Right hindlimb (tissue), 1 donor: ENCODE data around the gene RNF128.
"Not testable (repeated sequence)": the region's sequence is repeated elsewhere in the genome, so short reads cannot be mapped to it uniquely, and the experiment has no call there.

Source experiments
- DNase-seq: peaks from one replicate; pipeline ENCODE4 v3.0.0-alpha.2; 2018

The RNF128 gene

GRCh38 chrX:106751407-106751806 lies 24.9 kb downstream of the RNF128 start:
- no peak for DNase-seq

DNA sequence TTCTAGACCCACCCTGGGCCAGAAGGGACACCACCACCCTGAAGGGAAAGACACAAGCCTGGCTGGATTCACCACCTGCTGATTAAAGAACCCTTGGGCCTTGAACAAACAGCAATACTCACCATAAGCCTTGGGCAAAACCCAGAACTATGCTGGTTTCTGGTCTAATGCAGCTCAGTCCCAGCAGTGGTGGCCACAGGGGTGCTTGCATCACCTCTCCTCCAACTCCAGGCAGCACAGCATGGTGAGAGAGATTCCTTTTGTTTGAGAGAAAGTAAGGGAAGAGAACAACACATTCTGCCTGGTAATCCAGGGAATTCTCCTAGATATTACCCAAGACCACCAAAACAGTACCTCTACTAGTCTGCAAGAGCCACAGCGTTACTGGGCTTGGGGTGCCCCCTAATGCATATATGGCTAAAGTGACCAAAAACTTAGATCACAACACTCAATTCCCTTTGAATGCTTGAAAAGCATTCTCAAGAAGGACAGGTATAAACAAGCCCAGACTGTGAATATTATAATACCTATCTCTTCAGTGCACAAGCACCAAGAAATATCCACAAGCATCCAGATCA lies 25.7 kb downstream of the RNF128 start:
- no peak for DNase-seq

GRCh38 chrX:106769288-106769687 lies 42.8 kb downstream of the RNF128 start:
- not testable (repeated sequence) for DNase-seq

DNA sequence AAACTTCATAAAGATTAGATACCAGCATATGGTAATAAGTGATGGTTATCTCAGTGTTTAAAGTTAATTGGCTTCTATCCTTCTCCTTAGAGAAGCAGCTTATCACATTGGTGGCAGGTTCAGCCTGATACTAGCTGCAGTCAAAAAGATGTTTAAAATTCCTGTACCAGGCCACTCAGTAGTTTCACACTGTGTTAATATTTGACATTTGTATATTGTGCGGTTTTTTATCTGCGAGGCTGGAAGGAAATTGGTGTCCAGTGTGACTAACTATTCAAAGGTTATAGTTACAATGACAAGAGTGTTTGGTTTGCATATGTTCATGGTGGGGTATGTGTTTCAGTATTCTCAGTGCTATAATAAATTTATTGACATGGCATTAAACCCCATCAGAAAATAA lies 48.5 kb downstream of the RNF128 start:
- no peak for DNase-seq

DNA sequence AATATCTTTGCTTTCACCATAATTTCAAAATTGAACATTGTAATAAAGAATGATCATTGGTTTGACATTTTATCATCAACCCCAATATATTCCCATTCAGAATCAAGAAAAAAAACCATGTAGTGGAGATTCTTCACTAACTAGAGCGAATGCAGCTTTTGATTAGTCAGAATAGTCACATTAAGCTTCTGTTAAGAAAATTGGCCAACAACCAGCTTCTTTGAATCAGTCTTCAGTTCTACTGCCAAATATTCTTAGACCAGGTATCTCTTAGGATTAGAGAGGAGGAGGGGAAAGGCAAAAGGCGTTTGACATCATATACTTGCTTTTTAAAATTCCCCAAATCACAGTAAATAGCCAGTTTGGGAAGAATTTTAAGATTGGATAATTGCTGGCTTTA lies 53.8 kb downstream of the RNF128 start:
- no peak for DNase-seq

DNA sequence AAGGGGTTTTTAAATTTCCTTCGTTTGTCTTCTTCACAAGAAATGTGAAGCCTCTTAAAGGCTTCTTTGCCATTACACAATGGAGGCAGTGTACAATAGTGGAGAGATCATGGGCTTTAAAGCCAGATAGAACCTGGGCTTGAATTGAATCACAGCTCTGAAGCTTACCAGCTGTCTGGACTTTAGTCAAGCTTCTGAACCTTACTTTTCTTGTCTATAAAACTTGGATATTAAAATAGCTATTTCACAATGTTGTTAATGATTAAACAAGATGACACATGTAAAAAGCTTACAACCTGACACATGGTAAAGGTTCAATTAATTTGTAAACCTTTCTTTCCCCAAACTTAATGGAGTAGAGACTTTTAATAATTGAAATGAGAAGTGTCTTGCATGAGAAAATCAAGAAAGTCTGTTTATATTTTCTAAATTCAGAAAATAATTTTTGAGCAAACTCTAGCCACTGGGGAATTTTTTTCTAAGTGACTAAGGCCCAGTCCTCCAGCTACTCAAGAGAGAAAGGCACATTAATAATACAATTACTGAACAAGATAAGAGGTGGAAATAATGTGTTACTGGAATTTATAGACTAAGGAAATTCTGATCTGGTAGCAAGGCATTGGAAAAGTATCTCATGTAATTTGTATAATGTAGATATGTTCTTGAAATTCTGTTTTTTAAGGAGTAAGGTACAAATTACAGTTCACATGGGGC lies 54.3 kb downstream of the RNF128 start:
- DNase-seq = no peak

DNA sequence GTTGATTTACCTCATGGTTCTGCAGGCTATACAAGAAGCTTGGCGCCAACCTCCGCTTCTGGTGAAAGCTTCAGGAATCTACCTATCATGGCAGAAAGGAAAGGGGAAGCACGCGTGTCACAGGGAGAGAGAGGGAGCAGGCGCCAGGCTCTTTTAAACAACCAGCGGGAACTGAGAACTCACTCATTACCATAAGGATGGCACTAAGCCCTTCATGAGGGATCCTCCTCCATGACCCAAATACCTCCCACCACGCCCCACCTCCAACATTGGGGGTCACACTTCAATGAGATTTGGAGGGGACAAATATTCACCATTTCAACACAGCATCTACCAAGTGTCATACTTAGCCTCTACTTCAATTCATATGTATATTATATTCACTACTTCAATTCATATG lies 57.2 kb downstream of the RNF128 start:
- DNase-seq = no peak

DNA sequence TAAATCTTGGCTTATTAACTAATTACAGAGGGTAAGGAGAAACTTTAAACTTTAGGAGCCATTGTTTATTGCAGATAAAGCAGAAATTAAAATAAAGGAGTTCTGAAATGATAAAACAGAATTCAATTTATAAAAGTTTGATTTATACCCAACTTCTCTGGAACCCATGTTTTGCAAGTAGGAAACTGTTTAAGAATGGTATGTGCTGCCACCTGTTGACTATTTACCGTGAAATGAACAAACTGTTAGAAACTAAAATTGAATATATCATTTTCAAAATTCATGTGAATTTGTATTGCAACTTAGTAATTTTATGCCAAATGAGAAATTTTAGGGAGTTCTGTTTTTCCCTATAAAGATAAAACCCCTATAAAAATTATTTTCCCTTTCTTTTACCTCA lies 65.0 kb downstream of the RNF128 start:
- no peak for DNase-seq

DNA sequence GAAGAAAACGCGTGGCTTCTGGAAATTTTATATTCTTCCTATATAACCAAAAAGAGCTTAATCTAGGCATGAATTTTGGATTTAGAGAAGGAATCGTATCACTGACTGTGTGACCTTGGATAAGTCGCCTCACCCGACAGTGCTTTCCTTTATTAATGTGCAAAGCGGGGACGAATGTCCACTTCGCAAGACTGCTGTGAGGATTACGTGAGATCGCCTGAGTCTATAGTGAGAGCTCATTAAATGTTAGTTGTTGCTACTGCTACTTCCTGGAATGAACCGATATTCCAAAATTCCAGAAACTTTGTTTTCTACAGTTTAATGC lies 75.5 kb downstream of the RNF128 start:
- no peak for DNase-seq

- peak; percentile 89 for DNase-seq
Measured at GRCh38 chrX:106802388-106803275, 76.1 kb downstream of the RNF128 start, which contains the start of gene TBC1D8B. TSS of gene TBC1D8B (plus strand) at chrX:106802673. CDS start at chrX:106802854, 181 bp downstream.

- DNase-seq = no peak
Measured at GRCh38 chrX:106811131-106811910, 84.8 kb downstream of the RNF128 start.

DNA sequence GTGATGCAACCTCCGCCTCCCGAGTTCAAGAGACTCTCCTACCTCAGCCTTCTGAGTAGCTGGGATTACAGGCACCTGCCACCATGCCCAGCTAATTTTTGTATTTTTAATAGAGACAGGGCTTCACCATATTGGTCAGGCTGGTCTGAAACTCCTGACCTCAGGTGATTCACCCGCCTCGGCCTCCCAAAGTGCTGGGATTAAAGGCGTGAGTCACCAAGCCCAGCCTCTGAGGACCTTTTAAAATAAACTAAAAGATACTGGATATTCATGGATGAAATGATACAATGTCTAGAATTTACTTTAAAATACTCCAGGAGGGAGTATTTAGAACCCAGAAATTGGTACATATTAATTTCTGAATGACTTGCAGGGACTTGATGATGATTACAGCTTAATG lies 86.4 kb downstream of the RNF128 start:
- DNase-seq = not testable (repeated sequence)

DNA sequence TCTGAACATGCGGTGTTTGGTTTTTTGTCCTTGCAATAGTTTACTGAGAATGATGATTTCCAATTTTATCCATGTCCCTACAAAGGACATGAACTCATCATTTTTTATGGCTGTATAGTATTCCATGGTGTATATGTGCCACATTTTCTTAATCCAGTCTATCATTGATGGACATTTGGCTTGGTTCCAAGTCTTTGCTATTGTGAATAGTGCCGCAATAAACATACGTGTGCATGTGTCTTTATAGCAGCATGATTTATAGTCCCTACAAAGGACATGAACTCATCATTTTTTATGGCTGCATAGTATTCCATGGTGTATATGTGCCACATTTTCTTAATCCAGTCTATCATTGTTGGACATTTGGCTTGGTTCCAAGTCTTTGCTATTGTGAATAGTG lies 87.6 kb downstream of the RNF128 start:
- DNase-seq = not testable (repeated sequence)
